B cell (primary cell): Measurements from ENCODE around the gene PODNL1.

ENCODE experiments used
- CTCF ChIP-seq: fragments of 200-600 bp; IDR thresholded peaks from one replicate; pipeline ENCODE4 v1.8.0; 2022; ENCODE audit warnings: antibody characterized with exemption, mild to moderate bottlenecking
- EZH2 ChIP-seq: IDR thresholded peaks from 2 replicates; pipeline ENCODE4 v1.6.1; 2012; ENCODE audit warnings: borderline replicate concordance, low read depth, mild to moderate bottlenecking, moderate library complexity, low read length; ENCODE audit not compliant: insufficient read depth, poor library complexity, severe bottlenecking

- no peak for TF ChIP-seq CTCF
- TF ChIP-seq EZH2: no peak
Measured at GRCh38 chr19:13935765-13936510, 2.3 kb downstream of the PODNL1 start.
